Measurements from ENCODE around the gene PSD2.

Gene PSD2

GRCh38 chr5:139880416-139881142 is 85.0 kb downstream of the PSD2 start:
- DNase-seq (ENCODE audit: low read depth): no peak

- no peak for DNase-seq (ENCODE audit: low read depth)
Observed at GRCh38 chr5:139881143-139881733, 85.6 kb downstream of the PSD2 start.

GRCh38 chr5:139882316-139882715 is 86.7 kb downstream of the PSD2 start:
- DNase-seq (ENCODE audit: low read depth): no peak

- no peak for DNase-seq (ENCODE audit: low read depth)
Observed at GRCh38 chr5:139882961-139883539, 87.4 kb downstream of the PSD2 start.

- DNase-seq (ENCODE audit: low read depth): no peak
Observed at GRCh38 chr5:139884144-139884543, 88.5 kb downstream of the PSD2 start.

- no peak for DNase-seq (ENCODE audit: low read depth)
Observed at GRCh38 chr5:139884734-139885133, 89.1 kb downstream of the PSD2 start.

- no peak for DNase-seq (ENCODE audit: low read depth)
Observed at GRCh38 chr5:139885172-139885856, 89.7 kb downstream of the PSD2 start.

- DNase-seq (ENCODE audit: low read depth): no peak
Observed at GRCh38 chr5:139885857-139886208, 90.2 kb downstream of the PSD2 start.

GRCh38 chr5:139886213-139886612 is 90.6 kb downstream of the PSD2 start:
- DNase-seq (ENCODE audit: low read depth): no peak

- DNase-seq (ENCODE audit: low read depth): no peak
Observed at GRCh38 chr5:139888370-139888769, 92.8 kb downstream of the PSD2 start.

- DNase-seq (ENCODE audit: low read depth): no peak
Observed at GRCh38 chr5:139889410-139889809, 93.8 kb downstream of the PSD2 start.

GRCh38 chr5:139893873-139894272 is 98.3 kb downstream of the PSD2 start:
- no peak for DNase-seq (ENCODE audit: low read depth)

Data from activated T-cell treated with anti-CD3 and anti-CD28 coated beads for 48 hours (primary cell).